Measurements from ENCODE around the gene TSC22D1.

Gene TSC22D1

DNA sequence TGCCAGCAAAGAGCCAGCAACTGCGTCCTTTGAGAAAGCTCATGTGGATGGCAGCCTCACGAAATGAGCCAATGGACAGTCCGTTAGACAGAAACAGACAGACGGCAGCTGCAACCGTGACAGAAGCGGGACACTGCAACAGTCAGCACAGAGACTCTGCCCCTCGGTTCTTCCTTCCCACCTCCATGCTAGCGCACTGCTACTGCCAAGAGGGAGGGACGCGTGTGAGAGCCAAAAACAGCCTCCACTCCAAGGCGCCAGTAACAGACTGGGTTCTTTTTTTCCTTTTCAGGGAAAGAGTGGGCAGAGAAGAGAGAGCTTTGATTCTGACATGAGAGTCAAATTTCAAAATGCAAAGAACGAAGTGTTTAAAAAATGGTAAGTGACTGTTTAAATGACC is 125.0 kb downstream of the TSC22D1 start:
- H3K4me3 ChIP-seq (ENCODE audit: low read length): no peak overlapping the region
- no peak for DNase-seq (ENCODE audit: low read depth)
- TF ChIP-seq, protein P1, sequence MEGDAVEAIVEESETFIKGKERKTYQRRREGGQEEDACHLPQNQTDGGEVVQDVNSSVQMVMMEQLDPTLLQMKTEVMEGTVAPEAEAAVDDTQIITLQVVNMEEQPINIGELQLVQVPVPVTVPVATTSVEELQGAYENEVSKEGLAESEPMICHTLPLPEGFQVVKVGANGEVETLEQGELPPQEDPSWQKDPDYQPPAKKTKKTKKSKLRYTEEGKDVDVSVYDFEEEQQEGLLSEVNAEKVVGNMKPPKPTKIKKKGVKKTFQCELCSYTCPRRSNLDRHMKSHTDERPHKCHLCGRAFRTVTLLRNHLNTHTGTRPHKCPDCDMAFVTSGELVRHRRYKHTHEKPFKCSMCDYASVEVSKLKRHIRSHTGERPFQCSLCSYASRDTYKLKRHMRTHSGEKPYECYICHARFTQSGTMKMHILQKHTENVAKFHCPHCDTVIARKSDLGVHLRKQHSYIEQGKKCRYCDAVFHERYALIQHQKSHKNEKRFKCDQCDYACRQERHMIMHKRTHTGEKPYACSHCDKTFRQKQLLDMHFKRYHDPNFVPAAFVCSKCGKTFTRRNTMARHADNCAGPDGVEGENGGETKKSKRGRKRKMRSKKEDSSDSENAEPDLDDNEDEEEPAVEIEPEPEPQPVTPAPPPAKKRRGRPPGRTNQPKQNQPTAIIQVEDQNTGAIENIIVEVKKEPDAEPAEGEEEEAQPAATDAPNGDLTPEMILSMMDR (conservative IDR thresholded peaks at IDR 0.05; ENCODE audit: low read depth, low read length): no peak

DNA sequence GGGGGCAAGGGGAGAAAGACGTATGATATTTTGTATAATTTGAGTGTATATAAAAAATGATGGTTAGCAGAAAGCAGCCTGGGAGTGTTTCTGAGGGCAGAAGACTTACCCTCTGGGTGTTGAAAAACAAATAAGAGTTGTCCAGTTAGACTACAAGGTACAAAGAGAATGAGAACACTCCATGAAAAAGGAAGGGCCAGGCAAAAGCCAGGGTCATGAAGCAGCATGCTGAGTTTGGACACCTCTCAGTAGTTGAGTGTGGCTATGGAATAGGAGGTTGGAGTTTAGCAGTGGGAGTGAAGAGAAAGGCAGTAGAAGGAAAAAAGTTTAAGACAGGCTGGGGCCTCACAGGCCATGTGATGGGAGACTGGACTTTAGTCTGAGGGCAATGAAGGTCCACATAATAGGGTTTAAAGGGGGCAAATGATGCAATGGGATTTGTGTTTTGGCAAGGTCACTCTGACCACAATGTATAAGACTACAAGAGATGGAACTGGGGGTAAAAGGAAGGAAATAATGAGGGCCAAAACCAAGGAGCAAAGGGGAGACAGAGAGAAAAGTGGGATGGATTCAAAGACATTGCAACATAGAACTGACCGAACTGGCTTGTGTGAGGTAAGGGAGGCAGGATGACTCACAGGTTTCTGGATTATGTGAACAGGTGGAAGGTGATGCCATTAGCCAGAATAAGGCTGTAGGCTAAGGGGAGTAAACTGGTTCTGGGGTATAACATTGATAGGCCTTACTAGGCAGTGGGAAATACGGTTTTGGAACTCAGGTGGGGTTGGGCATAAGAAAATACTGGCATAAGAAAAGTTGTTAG is 125.9 kb downstream of the TSC22D1 start:
- TF ChIP-seq, protein P1 (conservative IDR thresholded peaks at IDR 0.05; ENCODE audit: low read depth, low read length): no peak
- H3K4me3 ChIP-seq (ENCODE audit: low read length): no peak overlapping the region
- DNase-seq (ENCODE audit: low read depth): no peak

DNA sequence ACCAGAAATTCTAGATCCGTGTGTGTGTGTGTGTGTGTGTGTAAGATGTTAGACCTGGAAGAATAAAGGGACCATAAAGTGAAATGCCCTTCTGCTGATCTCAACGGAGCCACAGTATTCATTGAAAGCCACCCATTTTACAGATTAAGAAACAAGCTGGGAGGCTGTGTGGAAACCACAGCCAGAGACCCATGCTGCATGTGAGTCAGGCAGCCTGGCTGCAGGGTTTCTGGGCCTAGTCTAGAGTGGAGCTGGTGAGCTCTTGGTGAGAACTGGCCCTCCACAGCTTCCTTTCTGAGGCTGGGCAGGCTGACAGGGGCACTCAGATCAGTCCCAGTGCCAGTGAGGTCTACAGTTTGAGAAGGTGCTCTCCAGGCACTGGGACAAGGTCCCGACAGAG is 127.3 kb downstream of the TSC22D1 start:
- DNase-seq (ENCODE audit: low read depth): no peak
- TF ChIP-seq, protein P1 (conservative IDR thresholded peaks at IDR 0.05; ENCODE audit: low read depth, low read length): no peak
- H3K4me3 ChIP-seq (ENCODE audit: low read length): no peak overlapping the region

DNA sequence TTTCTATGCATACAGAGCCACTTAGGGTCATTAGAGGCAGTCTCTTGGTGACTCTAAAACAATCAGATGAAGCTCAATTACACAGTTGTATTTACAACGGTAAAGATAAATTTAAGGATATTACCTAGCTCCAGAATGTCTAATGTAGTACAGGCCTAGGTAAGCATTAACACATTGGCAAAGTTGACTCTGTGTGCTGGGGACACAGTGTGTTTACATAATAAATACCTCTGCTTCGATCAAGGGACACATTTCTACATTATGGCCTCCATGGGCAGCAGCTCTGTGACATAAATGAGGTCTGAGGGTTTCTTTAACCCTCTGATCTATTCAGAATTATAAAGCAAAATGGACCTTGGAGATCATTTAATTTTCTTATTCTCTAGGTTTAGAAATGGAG is 127.8 kb downstream of the TSC22D1 start:
- DNase-seq (ENCODE audit: low read depth): no peak
- no peak overlapping the region for H3K4me3 ChIP-seq (ENCODE audit: low read length)
- TF ChIP-seq, protein P1 (conservative IDR thresholded peaks at IDR 0.05; ENCODE audit: low read depth, low read length): no peak

DNA sequence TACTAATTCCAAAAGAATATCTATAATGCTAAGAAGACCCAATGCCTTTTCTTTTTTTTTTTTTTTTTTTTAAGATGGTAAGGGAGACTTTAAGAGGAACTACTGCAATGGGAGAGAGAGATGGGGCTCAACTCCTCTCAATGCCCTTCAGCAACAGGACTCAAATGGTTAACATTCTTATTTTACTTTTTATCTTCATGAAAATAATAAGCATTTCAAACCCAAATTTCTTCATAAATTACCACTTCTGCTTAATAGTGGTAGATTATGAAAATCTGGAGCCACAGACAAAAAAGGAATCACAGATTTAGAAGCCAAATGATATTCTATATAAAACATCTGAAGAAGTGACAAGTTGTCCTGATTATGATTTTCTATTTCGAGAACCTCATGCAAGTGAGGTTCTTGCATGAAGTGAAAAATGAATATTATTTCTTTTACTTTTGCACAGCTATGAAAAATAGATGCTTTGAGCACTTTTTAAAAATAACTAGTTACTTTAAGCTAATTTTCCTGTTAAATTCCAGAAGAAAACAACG is 128.3 kb downstream of the TSC22D1 start:
- no peak overlapping the region for H3K4me3 ChIP-seq (ENCODE audit: low read length)
- DNase-seq (ENCODE audit: low read depth): no peak
- TF ChIP-seq, protein P1 (conservative IDR thresholded peaks at IDR 0.05; ENCODE audit: low read depth, low read length): no peak

DNA sequence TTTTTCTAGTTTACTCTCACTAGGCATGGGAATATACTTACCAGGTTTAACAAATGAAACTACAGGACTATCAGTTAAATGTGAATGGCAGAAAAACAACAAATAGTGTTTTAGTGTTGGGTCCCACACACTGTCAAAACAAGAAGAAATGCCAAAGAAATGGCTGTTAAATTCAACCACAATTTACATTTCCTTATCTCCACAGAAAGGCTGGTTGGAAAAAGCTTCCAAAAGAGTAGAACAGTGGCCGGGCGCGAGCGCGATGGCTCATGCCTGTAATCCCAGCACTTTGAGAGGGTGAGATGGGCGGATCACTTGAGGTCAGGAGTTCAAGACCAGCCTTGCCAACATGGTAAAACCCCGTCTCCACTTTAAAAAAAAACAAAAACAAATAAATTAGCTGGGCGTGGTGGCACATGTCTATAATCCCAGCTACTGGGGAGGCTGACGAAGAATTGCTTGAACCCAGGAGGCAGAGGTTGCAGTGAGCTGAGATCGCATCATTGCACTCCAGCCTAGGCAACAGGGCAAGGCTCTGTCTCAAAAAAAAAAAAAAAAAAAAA is 136.0 kb downstream of the TSC22D1 start:
- TF ChIP-seq, protein P1 (conservative IDR thresholded peaks at IDR 0.05; ENCODE audit: low read depth, low read length): no peak
- no peak for DNase-seq (ENCODE audit: low read depth)
- no peak overlapping the region for H3K4me3 ChIP-seq (ENCODE audit: low read length)

Measured in retinal pigment epithelial cell (primary cell).